ENCODE measurements around the gene CHST8. TPM values are rescaled to one million over a fixed set of nuclear protein-coding genes. Genes with fewer than 3 reads are reported as not detected.
A peak's percentile ranks its signal among the peaks of the same experiment; 100 is the strongest.

CHST8 gene
- total and polyA plus RNA-seq, 7 experiments from 2014 or later: not detected

- DNase-seq (no peak), ATAC-seq (no peak)
- Mint-ChIP-seq H3K36me3 (no peaks in the 10 kb centered on the region), H3K4me3 (no peak overlapping the region), H3K9me3 (peaks cover 0 to 3% (median 0%) of the 10 kb centered on the region in 11 donors), H3K4me1 (no peaks in the 10 kb centered on the region), H3K27me3 (peaks cover 5 to 40% (median 38%) of the 10 kb centered on the region in 5 donors), H3K27ac (no peak overlapping the region)
- no peak overlapping the region for H3K4me3 ChIP-seq (ENCODE audit: low read length)
- ChIA-PET POLR2A (no interaction called here), CTCF (no interaction called here)
- no peaks in the 10 kb centered on the region for H3K4me1 ChIP-seq (ENCODE audit: control insufficient read depth in 2 of 2, insufficient read depth in 2 of 2, low read length in 2 of 2)
- H3K36me3 ChIP-seq (ENCODE audit: control insufficient read depth in 2 of 3, insufficient read depth in 3 of 3, low read length in 3 of 3): no peaks in the 10 kb centered on the region
- no peaks in the 10 kb centered on the region for H3K9me3 ChIP-seq (ENCODE audit: control insufficient read depth in 2 of 3, low read length in 3 of 3)
- intact Hi-C loops (cut with micrococcal nuclease): no loop called here
- no peaks in the 10 kb centered on the region for H3K27me3 ChIP-seq (ENCODE audit: control insufficient read depth in 2 of 2, insufficient read depth in 2 of 2, low read length in 2 of 2)
- H3K27ac ChIP-seq (ENCODE audit: low read depth, low read length): no peak overlapping the region
Observed at GRCh38 chr19:33685541-33685940, 63.8 kb downstream of the CHST8 start.

- ATAC-seq: no peak
- H3K9me3 Mint-ChIP-seq: peaks cover 0 to 3% (median 0%) of the 10 kb centered on the region in 11 donors
Observed at GRCh38 chr19:33686262-33686661, 64.5 kb downstream of the CHST8 start.

GRCh38 chr19:33686687-33687480, 65.1 kb downstream of the CHST8 start:
- Mint-ChIP-seq H3K9me3 (peaks cover 0 to 3% (median 0%) of the 10 kb centered on the region in 11 donors), H3K4me1 (no peaks in the 10 kb centered on the region), H3K27me3 (peaks cover 5 to 42% (median 38%) of the 10 kb centered on the region in 5 donors), H3K4me3 (no peak overlapping the region), H3K36me3 (no peaks in the 10 kb centered on the region), H3K27ac (no peak overlapping the region)
- H3K36me3 ChIP-seq (ENCODE audit: control insufficient read depth in 2 of 3, insufficient read depth in 3 of 3, low read length in 3 of 3): no peaks in the 10 kb centered on the region
- DNase-seq: no peak
- no peaks in the 10 kb centered on the region for H3K9me3 ChIP-seq (ENCODE audit: control insufficient read depth in 2 of 3, low read length in 3 of 3)
- no peak for ATAC-seq
- intact Hi-C loops (cut with micrococcal nuclease): no loop called here
- no peaks in the 10 kb centered on the region for H3K4me1 ChIP-seq (ENCODE audit: control insufficient read depth in 2 of 2, insufficient read depth in 2 of 2, low read length in 2 of 2)
- H3K27ac ChIP-seq (ENCODE audit: low read depth, low read length): no peak overlapping the region
- no peak overlapping the region for H3K4me3 ChIP-seq (ENCODE audit: low read length)
- ChIA-PET CTCF (no interaction called here), POLR2A (no interaction called here)
- no peaks in the 10 kb centered on the region for H3K27me3 ChIP-seq (ENCODE audit: control insufficient read depth in 2 of 2, insufficient read depth in 2 of 2, low read length in 2 of 2)

More at GRCh38 chr19:33686262-33686661, 64.5 kb downstream of the CHST8 start:
- no peaks in the 10 kb centered on the region for H3K4me1 ChIP-seq (ENCODE audit: control insufficient read depth in 2 of 2, insufficient read depth in 2 of 2, low read length in 2 of 2)
- H3K27me3 ChIP-seq (ENCODE audit: control insufficient read depth in 2 of 2, insufficient read depth in 2 of 2, low read length in 2 of 2): no peaks in the 10 kb centered on the region
- no peak overlapping the region for H3K27ac ChIP-seq (ENCODE audit: low read depth, low read length)
- Mint-ChIP-seq H3K27me3 (peaks cover 5 to 40% (median 38%) of the 10 kb centered on the region in 5 donors), H3K27ac (no peak overlapping the region), H3K4me3 (no peak overlapping the region), H3K36me3 (no peaks in the 10 kb centered on the region), H3K4me1 (no peaks in the 10 kb centered on the region)
- CTCF ChIA-PET: no interaction called here
- DNase-seq: no peak
- H3K36me3 ChIP-seq (ENCODE audit: control insufficient read depth in 2 of 3, insufficient read depth in 3 of 3, low read length in 3 of 3): no peaks in the 10 kb centered on the region
- H3K4me3 ChIP-seq (ENCODE audit: low read length): no peak overlapping the region
- POLR2A ChIA-PET: no interaction called here
- intact Hi-C loops (cut with micrococcal nuclease): no loop called here
- no peaks in the 10 kb centered on the region for H3K9me3 ChIP-seq (ENCODE audit: control insufficient read depth in 2 of 3, low read length in 3 of 3)

GRCh38 chr19:33687481-33688170, 65.9 kb downstream of the CHST8 start:
- intact Hi-C loops (cut with micrococcal nuclease): no loop called here
- Mint-ChIP-seq H3K4me3 (no peak overlapping the region), H3K36me3 (no peaks in the 10 kb centered on the region), H3K9me3 (peaks cover 0 to 2% (median 0%) of the 10 kb centered on the region in 11 donors), H3K4me1 (no peaks in the 10 kb centered on the region), H3K27ac (no peak overlapping the region), H3K27me3 (peaks cover 3 to 42% (median 33%) of the 10 kb centered on the region in 5 donors)
- H3K4me1 ChIP-seq (ENCODE audit: control insufficient read depth in 2 of 2, insufficient read depth in 2 of 2, low read length in 2 of 2): no peaks in the 10 kb centered on the region
- no peaks in the 10 kb centered on the region for H3K36me3 ChIP-seq (ENCODE audit: control insufficient read depth in 2 of 3, insufficient read depth in 3 of 3, low read length in 3 of 3)
- ChIA-PET CTCF (no interaction called here), POLR2A (no interaction called here)
- no peak overlapping the region for H3K4me3 ChIP-seq (ENCODE audit: low read length)
- ATAC-seq (no peak), DNase-seq (no peak)
- no peak overlapping the region for H3K27ac ChIP-seq (ENCODE audit: low read depth, low read length)
- no peaks in the 10 kb centered on the region for H3K27me3 ChIP-seq (ENCODE audit: control insufficient read depth in 2 of 2, insufficient read depth in 2 of 2, low read length in 2 of 2)
- H3K9me3 ChIP-seq (ENCODE audit: control insufficient read depth in 2 of 3, low read length in 3 of 3): no peaks in the 10 kb centered on the region

- ChIA-PET CTCF (no interaction called here), POLR2A (no interaction called here)
- Mint-ChIP-seq H3K27me3 (peaks cover 3 to 42% (median 26%) of the 10 kb centered on the region in 5 donors), H3K4me1 (no peaks in the 10 kb centered on the region), H3K36me3 (no peaks in the 10 kb centered on the region), H3K4me3 (no peak overlapping the region), H3K27ac (no peak overlapping the region), H3K9me3 (no peaks in the 10 kb centered on the region)
- intact Hi-C loops (cut with micrococcal nuclease): no loop called here
- Histone ChIP-seq H3K9me3 (ENCODE audit: control insufficient read depth in 2 of 3, low read length in 3 of 3) (no peaks in the 10 kb centered on the region), H3K4me3 (ENCODE audit: low read length) (no peak overlapping the region), H3K27ac (ENCODE audit: low read depth, low read length) (no peak overlapping the region), H3K36me3 (ENCODE audit: control insufficient read depth in 2 of 3, insufficient read depth in 3 of 3, low read length in 3 of 3) (no peaks in the 10 kb centered on the region), H3K4me1 (ENCODE audit: control insufficient read depth in 2 of 2, insufficient read depth in 2 of 2, low read length in 2 of 2) (no peaks in the 10 kb centered on the region), H3K27me3 (ENCODE audit: control insufficient read depth in 2 of 2, insufficient read depth in 2 of 2, low read length in 2 of 2) (no peaks in the 10 kb centered on the region)
- no peak for DNase-seq
- peak; percentile 18 for ATAC-seq
Observed at GRCh38 chr19:33688171-33688992, 66.6 kb downstream of the CHST8 start.

- Mint-ChIP-seq H3K36me3 (no peaks in the 10 kb centered on the region), H3K27me3 (peaks cover 2 to 40% (median 23%) of the 10 kb centered on the region in 5 donors), H3K27ac (no peak overlapping the region), H3K4me3 (no peak overlapping the region), H3K9me3 (no peaks in the 10 kb centered on the region), H3K4me1 (no peaks in the 10 kb centered on the region)
- ATAC-seq (no peak), DNase-seq (no peak)
- Histone ChIP-seq H3K4me3 (ENCODE audit: low read length) (no peak overlapping the region), H3K27me3 (ENCODE audit: control insufficient read depth in 2 of 2, insufficient read depth in 2 of 2, low read length in 2 of 2) (no peaks in the 10 kb centered on the region), H3K36me3 (ENCODE audit: control insufficient read depth in 2 of 3, insufficient read depth in 3 of 3, low read length in 3 of 3) (no peaks in the 10 kb centered on the region), H3K27ac (ENCODE audit: low read depth, low read length) (no peak overlapping the region), H3K4me1 (ENCODE audit: control insufficient read depth in 2 of 2, insufficient read depth in 2 of 2, low read length in 2 of 2) (no peaks in the 10 kb centered on the region), H3K9me3 (ENCODE audit: control insufficient read depth in 2 of 3, low read length in 3 of 3) (no peaks in the 10 kb centered on the region)
- POLR2A ChIA-PET: no interaction called here
- intact Hi-C loops (cut with micrococcal nuclease): no loop called here
- CTCF ChIA-PET: no interaction called here
Observed at GRCh38 chr19:33689138-33689746, 67.5 kb downstream of the CHST8 start.

Measured in naive thymus-derived CD4-positive, alpha-beta T cell (primary cell).